Lung (tissue), 12 donors: Measurements from ENCODE around the gene SRPK3. TPM values are rescaled to one million over a fixed set of nuclear protein-coding genes. Genes with fewer than 3 reads are reported as not detected.

Source experiments
- ATAC-seq: fragments of 200-7000 bp; cut with Tn5 transposase; one replicate; pipeline ENCODE4 v1.9.1; 2020; ENCODE audit warnings: moderate number of reproducible peaks; ENCODE audit not compliant: insufficient read depth, low FRiP score
- DNase-seq, 3 donors: peaks; one replicate each; pipeline ENCODE4 v3.0.0-alpha.2; 2013 to 2017
- H3K27ac ChIP-seq, 2 donors: one replicate each; pipeline ENCODE4 v1.5.1; 2013; ENCODE audit warnings: mild to moderate bottlenecking in 2 of 2, moderate library complexity in 2 of 2, control low read depth in 1 of 2, inconsistent platforms in 1 of 2, low read depth in 1 of 2, low read length in 1 of 2
- H3K27me3 ChIP-seq, 3 donors: one replicate each; pipeline ENCODE4 v1.5.1; 2013; ENCODE audit warnings: low read length in 2 of 3; ENCODE audit not compliant: control insufficient read depth in 3 of 3, insufficient read depth in 3 of 3
- H3K36me3 ChIP-seq, 4 donors: one replicate each; pipeline ENCODE4 v1.5.1; 2013; ENCODE audit warnings: low read length in 4 of 4, mild to moderate bottlenecking in 1 of 4, moderate library complexity in 1 of 4; ENCODE audit not compliant: control insufficient read depth in 4 of 4, insufficient read depth in 4 of 4
- H3K4me1 ChIP-seq, 5 donors: one replicate each; pipeline ENCODE4 v1.5.1; 2013; ENCODE audit warnings: low read length in 5 of 5, mild to moderate bottlenecking in 2 of 5, moderate library complexity in 1 of 5; ENCODE audit not compliant: control insufficient read depth in 5 of 5, insufficient read depth in 5 of 5
- H3K4me3 ChIP-seq: one replicate; pipeline ENCODE4 v1.5.1; 2013; ENCODE audit warnings: mild to moderate bottlenecking, control low read depth, moderate library complexity
- H3K9ac ChIP-seq, 2 donors: one replicate each; pipeline ENCODE4 v1.5.1; 2013; ENCODE audit warnings: low read length in 2 of 2, control low read depth in 1 of 2; ENCODE audit not compliant: insufficient read depth in 1 of 2
- H3K9me3 ChIP-seq, 4 donors: one replicate each; pipeline ENCODE4 v1.5.1; 2013; ENCODE audit warnings: low read length in 3 of 4, mild to moderate bottlenecking in 1 of 4, moderate library complexity in 1 of 4; ENCODE audit not compliant: control insufficient read depth in 4 of 4, insufficient read depth in 3 of 4
- CTCF ChIP-seq: IDR thresholded peaks from 2 replicates; pipeline ENCODE4 v1.5.1; 2012; ENCODE audit warnings: mild to moderate bottlenecking; ENCODE audit errors: control extremely low read depth, extremely low read depth
- WGBS, 2 donors: extraction: QIAGEN DNeasy Blood & Tissue Kit; methylation state at CpG; one replicate each; pipeline ENCODE4 v1.1.7; 2013; 5-methylcytosine and 5-hydroxymethylcytosine counted together
- polyA plus RNA-seq, 2 donors: library from polyadenylated mRNA; stranded (reverse); fragments of 200-250 nt; gene quantifications; one replicate each; pipeline ENCODE4 v1.2.1, GENCODE V29; 2013
- total RNA-seq, 2 donors: library from RNA; depleted of rRNA in 1 of 2; stranded (reverse); fragments of >200 nt in 1 of 2; gene quantifications; one replicate each; pipeline ENCODE4 v1.2.1, GENCODE V29; 2014 to 2021
- donor health status: control.
- donor health status: control.
- donor health status: Bipolar disorder and iron deficiency.
- donor health status: healthy.
- donor health status: DM: yes; HTN: yes; CAD: no.

SRPK3 gene
- total and polyA plus RNA-seq, 4 donors: 0.04 to 0.23 (median 0.15) TPM

- Histone ChIP-seq H3K4me3 (no peak overlapping the region), H3K9me3 (peaks cover 0 to 28% (median 0%) of the 10 kb centered on the region in 4 donors), H3K27ac (no peak overlapping the region), H3K4me1 (peaks cover 0 to 9% (median 0%) of the 10 kb centered on the region in 5 donors), H3K27me3 (peaks cover 6 to 18% (median 15%) of the 10 kb centered on the region in 3 donors), H3K9ac (no peak overlapping the region), H3K36me3 (no peaks in the 10 kb centered on the region)
- no peak for TF ChIP-seq CTCF
- peak in 1 of 3 donors; percentile 2 for DNase-seq
- WGBS, 2 donors: 0 to 26% methylated on average over 8 to 27 of the region's 27 CpGs
- no peak for ATAC-seq
Measured at GRCh38 chrX:153829549-153829798, 48.6 kb downstream of the SRPK3 start.

- H3K4me3 ChIP-seq: no peak within 1 kb of the TSS
- no peaks in the 10 kb centered on the region for H3K36me3 ChIP-seq
- WGBS, 2 donors: 1 to 20% methylated on average over 15 to 97 of the region's 97 CpGs
- H3K4me1 ChIP-seq: peaks cover 0 to 9% (median 0%) of the 10 kb centered on the region in 5 donors
- ATAC-seq: no peak
- H3K9ac ChIP-seq: no peak within 1 kb of the TSS
- H3K27ac ChIP-seq: no peak within 1 kb of the TSS
- H3K9me3 ChIP-seq: peaks cover 0 to 32% (median 0%) of the 10 kb centered on the region in 4 donors
- DNase-seq: no peak
- peaks cover 6 to 18% (median 15%) of the 10 kb centered on the region in 3 donors for H3K27me3 ChIP-seq
- TF ChIP-seq CTCF: no peak
Measured at GRCh38 chrX:153829799-153830639, 49.2 kb downstream of the SRPK3 start, which contains the start of gene PDZD4. Gene PDZD4 (minus strand): TSS chrX:153830544. CDS start chrX:153830298, 246 bp downstream.

GRCh38 chrX:153830640-153831428 is 50.0 kb downstream of the SRPK3 start:
- H3K9me3 ChIP-seq: peaks cover 0 to 32% (median 0%) of the 10 kb centered on the region in 4 donors
- H3K27me3 ChIP-seq: peaks cover 6 to 15% (median 13%) of the 10 kb centered on the region in 3 donors
- H3K4me3 ChIP-seq: no peak overlapping the region
- DNase-seq (peak in 1 of 3 donors; percentile 26), ATAC-seq (no peak)
- no peaks in the 10 kb centered on the region for H3K36me3 ChIP-seq
- no peak overlapping the region for H3K9ac ChIP-seq
- 13 to 22% methylated on average over 9 to 102 of the region's 102 CpGs for WGBS, 2 donors
- no peak for TF ChIP-seq CTCF
- peaks cover 0 to 9% (median 0%) of the 10 kb centered on the region in 5 donors for H3K4me1 ChIP-seq
- H3K27ac ChIP-seq: no peak overlapping the region
